IPS-20b (cell line): ENCODE data around the gene BNIP1.
"Not testable (repeated sequence)": the region's sequence is repeated elsewhere in the genome, so short reads cannot be mapped to it uniquely, and the experiment has no call there.

Source experiments
- H3K27ac ChIP-seq: one replicate; pipeline ENCODE4 v1.5.1; 2013; ENCODE audit warnings: low read length
- H3K27me3 ChIP-seq: 2 replicates; pipeline ENCODE4 v1.6.1; 2013; ENCODE audit warnings: mild to moderate bottlenecking, low read length, inconsistent platforms; ENCODE audit not compliant: insufficient read depth
- H3K36me3 ChIP-seq: 2 replicates; pipeline ENCODE4 v1.6.1; 2013; ENCODE audit warnings: low read depth, mild to moderate bottlenecking, inconsistent platforms, low read length, moderate library complexity; ENCODE audit not compliant: insufficient read depth
- H3K4me1 ChIP-seq: 2 replicates; pipeline ENCODE4 v1.6.1; 2013; ENCODE audit warnings: mild to moderate bottlenecking, control low read depth, inconsistent platforms, low read length, moderate library complexity; ENCODE audit not compliant: insufficient read depth
- H3K4me3 ChIP-seq: 2 replicates; pipeline ENCODE4 v1.5.1; 2013; ENCODE audit warnings: mild to moderate bottlenecking, low read length, inconsistent platforms
- H3K9ac ChIP-seq: 2 replicates; pipeline ENCODE4 v1.6.1; 2013; ENCODE audit warnings: low read depth, mild to moderate bottlenecking, inconsistent platforms, low read length, moderate library complexity
- H3K9me3 ChIP-seq: 2 replicates; pipeline ENCODE4 v1.6.1; 2013; ENCODE audit warnings: mild to moderate bottlenecking, low read depth, low read length, inconsistent platforms; ENCODE audit not compliant: insufficient read depth

The BNIP1 gene

DNA sequence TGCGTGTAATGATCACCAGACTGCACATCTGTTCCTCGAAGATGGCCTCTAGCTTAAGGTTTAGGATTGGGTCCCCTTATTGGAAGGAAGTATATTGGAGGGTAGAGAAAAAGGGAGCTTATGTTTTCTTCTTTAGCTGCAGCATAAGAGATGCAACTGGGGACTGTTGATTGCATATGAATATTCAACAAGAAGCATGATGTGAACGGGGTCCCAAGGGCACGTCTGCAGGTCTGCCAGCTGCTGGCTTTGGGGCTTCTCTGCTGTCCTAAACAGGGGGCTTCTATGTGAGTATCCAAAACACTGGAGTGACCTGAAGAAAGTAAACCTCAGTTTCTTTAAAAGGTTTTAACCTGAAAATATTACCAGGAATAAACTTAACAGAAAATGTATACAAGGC, 3.6 kb upstream of the BNIP1 start:
- Histone ChIP-seq H3K27ac (no peak overlapping the region), H3K27me3 (no peaks in the 10 kb centered on the region), H3K4me3 (no peak overlapping the region), H3K4me1 (peaks cover 22% of the 10 kb centered on the region; the same call in 1 of the 2 replicates), H3K36me3 (no peaks in the 10 kb centered on the region), H3K9ac (no peak overlapping the region), H3K9me3 (no peaks in the 10 kb centered on the region)

DNA sequence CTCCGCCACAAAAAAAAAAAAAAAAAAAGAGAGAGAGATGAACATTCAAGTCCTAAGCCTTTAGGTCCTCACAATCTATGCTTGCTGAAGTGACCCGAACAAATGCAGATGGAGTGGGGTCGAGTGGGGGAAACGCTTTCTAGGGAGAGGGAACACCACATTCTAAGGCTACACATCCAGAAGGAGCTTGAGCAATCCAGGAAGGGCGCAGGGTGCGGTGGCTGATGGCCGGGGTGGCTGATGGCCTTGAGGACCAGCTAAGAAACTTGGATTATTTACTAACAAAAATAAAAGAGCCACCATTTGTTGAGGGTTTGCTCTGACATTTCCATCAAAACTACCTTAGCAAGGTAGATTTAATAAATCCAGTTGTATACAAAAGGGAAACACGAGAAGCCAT, 764 bp upstream of the BNIP1 start:
- Histone ChIP-seq H3K9me3 (no peaks in the 10 kb centered on the region), H3K36me3 (peaks cover 9% of the 10 kb centered on the region), H3K4me3 (no peak overlapping the region), H3K27ac (no peak overlapping the region), H3K4me1 (peaks cover 16% of the 10 kb centered on the region; the same call in 1 of the 2 replicates), H3K9ac (no peak overlapping the region), H3K27me3 (no peaks in the 10 kb centered on the region)

DNA sequence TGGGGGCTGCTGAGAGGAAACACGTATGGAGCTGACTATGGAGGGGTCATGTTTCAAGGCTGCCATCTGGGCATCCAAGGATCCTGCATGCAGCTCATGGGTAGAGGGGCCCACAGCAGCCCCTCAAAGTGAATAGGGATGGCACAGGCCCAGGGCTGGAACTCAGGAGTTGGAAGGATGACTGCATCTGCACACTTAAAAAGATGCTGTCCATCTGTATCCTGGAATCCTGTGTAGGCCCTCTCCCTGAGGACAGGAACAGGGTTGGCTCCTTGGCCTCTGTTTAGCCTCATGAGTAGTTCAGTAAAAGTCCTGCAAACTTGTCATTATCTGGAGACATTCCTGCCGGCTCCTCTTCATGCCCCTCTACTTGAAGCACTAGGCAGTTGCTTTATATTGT, 4.0 kb downstream of the BNIP1 start:
- Histone ChIP-seq H3K4me1 (no peaks in the 10 kb centered on the region), H3K36me3 (peaks cover 21% of the 10 kb centered on the region), H3K9ac (no peak overlapping the region), H3K27me3 (no peaks in the 10 kb centered on the region), H3K4me3 (no peak overlapping the region), H3K27ac (no peak overlapping the region), H3K9me3 (no peaks in the 10 kb centered on the region)

DNA sequence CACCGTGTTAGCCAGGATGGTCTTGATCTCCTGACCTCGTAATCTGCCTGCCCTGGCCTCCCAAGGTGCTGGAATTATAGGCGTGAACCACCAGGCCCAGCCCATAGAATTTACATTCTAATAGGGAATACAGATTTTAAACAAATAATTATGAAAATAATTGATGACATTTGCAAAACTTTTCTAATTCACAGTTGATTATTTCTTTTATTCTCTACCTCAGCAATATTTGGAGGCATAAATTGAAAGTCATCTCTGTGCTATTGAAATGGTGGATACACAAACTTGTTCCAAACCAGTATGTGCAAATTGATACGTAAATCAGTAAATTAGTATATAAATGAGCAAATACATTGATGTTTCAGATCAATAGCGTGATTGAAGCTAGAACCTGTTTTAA, 8.2 kb downstream of the BNIP1 start:
- H3K4me1 ChIP-seq: no peaks in the 10 kb centered on the region
- peaks cover 38% of the 10 kb centered on the region for H3K36me3 ChIP-seq
- H3K27ac ChIP-seq: no peak overlapping the region
- H3K4me3 ChIP-seq: no peak overlapping the region
- no peak overlapping the region for H3K9ac ChIP-seq
- H3K27me3 ChIP-seq: no peaks in the 10 kb centered on the region
- no peaks in the 10 kb centered on the region for H3K9me3 ChIP-seq

DNA sequence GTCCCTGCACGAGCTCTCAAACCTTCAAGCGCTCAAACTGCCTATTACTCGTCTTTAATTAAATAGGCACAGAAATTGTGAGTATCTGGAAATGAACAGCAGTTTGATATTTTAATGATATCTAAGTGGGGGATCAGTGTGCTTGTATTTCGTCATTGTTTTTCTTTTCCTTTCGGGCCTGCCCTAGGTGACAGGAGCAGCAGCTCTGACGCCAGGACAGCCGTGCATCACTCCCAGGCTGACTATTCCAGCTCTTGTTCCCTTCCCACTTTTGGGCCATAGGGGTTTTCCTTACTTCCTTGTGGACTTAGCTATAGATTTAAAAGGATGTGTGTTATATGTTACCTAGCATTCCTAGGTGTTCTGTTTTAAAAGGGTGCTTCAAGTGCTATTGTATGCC, 9.5 kb downstream of the BNIP1 start:
- no peak overlapping the region for H3K4me3 ChIP-seq
- H3K36me3 ChIP-seq: peaks cover 33% of the 10 kb centered on the region; the same call in 1 of the 2 replicates
- H3K9ac ChIP-seq: no peak overlapping the region
- no peaks in the 10 kb centered on the region for H3K27me3 ChIP-seq
- H3K27ac ChIP-seq: no peak overlapping the region
- no peaks in the 10 kb centered on the region for H3K4me1 ChIP-seq
- no peaks in the 10 kb centered on the region for H3K9me3 ChIP-seq

DNA sequence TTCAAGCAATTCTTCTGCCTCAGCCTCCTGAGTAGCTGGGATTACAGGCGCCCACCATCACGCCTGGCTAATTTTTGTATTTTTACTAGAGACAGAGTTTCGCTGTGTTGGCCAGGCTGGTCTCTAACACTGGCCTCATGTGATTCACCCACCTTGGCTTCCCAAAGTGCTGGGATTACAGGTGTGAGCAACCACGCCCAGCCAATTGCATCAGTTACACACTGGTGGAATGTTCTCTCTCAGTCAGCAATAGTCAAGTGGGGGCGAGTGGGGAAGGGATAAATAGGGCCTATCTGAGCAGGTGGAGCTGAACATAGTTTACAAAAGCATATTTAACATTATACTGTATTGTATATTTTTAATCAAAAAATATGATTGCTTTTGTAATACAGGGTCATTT, 10.3 kb downstream of the BNIP1 start:
- H3K9me3 ChIP-seq, H3K4me3 ChIP-seq, H3K27me3 ChIP-seq, H3K4me1 ChIP-seq, H3K9ac ChIP-seq, H3K27ac ChIP-seq: not testable (repeated sequence)
- peaks cover 33% of the 10 kb centered on the region for H3K36me3 ChIP-seq

DNA sequence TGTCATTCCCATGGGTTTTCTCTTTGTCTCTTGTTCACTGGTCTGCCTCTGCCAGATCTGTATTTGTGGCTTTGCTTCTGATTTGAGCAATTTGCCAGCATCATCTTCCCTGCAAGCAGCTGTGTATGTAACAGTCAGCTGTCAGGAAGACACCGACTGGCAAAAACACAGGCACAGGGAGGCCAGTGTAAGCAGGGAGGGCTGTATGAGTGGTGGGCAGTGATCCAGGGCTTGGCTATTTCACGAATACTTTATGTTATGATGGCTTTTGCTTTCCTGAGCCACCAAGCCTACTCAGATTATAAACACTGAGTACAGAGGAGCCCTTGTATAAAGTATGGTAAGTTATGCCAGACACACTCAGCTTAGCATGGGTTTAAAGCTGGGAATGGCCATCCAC, 11.6 kb downstream of the BNIP1 start:
- Histone ChIP-seq H3K4me3 (no peak overlapping the region), H3K4me1 (no peaks in the 10 kb centered on the region), H3K36me3 (peaks cover 45% of the 10 kb centered on the region), H3K9me3 (no peaks in the 10 kb centered on the region), H3K27ac (no peak overlapping the region), H3K9ac (no peak overlapping the region), H3K27me3 (no peaks in the 10 kb centered on the region)

DNA sequence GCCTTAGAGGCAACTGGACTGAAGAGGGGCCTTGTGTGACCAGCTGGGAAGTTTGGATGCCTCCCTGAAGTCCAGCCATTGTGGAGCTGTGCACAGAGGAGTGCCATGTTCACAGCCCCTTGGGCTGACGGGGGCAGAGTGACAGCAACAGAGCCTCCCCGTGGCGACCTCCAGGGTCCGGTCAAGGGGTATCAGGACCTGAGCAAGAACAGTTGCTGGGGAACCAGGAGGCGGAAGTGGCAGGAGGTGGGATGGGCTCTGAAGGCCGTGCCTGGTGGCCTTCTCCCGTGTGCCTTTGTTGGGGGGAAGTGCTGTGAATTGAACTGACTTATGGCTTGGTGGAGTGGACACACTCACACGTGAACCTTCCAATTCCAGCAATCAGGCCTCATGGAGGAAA, 14.0 kb downstream of the BNIP1 start:
- Histone ChIP-seq H3K4me1 (no peaks in the 10 kb centered on the region), H3K9ac (no peak overlapping the region), H3K36me3 (peaks cover 46% of the 10 kb centered on the region), H3K4me3 (no peak overlapping the region), H3K9me3 (no peaks in the 10 kb centered on the region), H3K27me3 (no peaks in the 10 kb centered on the region), H3K27ac (no peak overlapping the region)

DNA sequence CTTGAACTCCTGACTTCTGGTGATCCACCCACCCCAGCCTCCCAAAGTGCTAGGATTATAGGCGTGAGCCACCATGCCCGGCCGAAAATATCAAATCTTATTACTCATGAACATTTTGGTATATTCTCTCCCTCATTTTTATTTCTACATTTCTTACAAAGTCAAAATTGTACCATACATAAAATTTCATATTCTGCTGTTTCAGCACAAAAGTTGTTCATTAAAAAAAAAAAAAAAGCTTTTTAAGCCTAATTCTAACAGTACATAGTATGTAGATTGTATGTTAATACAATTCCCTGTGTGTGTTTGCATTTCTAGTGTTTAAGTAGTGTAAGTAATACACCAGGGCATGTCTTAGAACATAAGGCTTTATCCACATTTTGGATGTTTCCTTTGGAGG, 14.9 kb downstream of the BNIP1 start:
- Histone ChIP-seq H3K4me3 (no peak overlapping the region), H3K27ac (no peak overlapping the region), H3K9me3 (no peaks in the 10 kb centered on the region), H3K27me3 (no peaks in the 10 kb centered on the region), H3K36me3 (peaks cover 50% of the 10 kb centered on the region), H3K4me1 (no peaks in the 10 kb centered on the region), H3K9ac (no peak overlapping the region)

DNA sequence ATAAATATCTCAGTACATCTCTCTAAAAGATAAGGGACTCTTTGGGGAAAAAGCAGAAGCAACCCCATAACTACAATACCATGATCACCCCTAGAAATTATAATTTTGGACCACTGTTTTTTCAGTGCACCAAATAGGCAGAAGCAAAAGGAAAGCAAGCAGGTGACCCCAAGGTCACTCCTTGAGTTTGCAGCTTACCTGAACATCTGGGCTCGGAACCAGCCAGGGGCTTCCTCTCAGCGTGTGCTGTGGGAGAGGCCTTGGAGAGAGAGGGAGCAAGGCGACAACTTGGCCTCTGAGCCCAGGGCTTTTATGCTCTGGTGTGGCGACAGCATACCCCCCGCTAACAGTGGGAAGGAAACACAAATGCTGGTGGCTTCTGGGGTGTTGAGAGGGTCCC, 16.8 kb downstream of the BNIP1 start:
- no peak overlapping the region for H3K27ac ChIP-seq
- H3K36me3 ChIP-seq: peaks cover 36% of the 10 kb centered on the region
- H3K4me3 ChIP-seq: no peak overlapping the region
- H3K27me3 ChIP-seq: no peaks in the 10 kb centered on the region
- H3K9me3 ChIP-seq: no peaks in the 10 kb centered on the region
- no peaks in the 10 kb centered on the region for H3K4me1 ChIP-seq
- H3K9ac ChIP-seq: no peak overlapping the region

DNA sequence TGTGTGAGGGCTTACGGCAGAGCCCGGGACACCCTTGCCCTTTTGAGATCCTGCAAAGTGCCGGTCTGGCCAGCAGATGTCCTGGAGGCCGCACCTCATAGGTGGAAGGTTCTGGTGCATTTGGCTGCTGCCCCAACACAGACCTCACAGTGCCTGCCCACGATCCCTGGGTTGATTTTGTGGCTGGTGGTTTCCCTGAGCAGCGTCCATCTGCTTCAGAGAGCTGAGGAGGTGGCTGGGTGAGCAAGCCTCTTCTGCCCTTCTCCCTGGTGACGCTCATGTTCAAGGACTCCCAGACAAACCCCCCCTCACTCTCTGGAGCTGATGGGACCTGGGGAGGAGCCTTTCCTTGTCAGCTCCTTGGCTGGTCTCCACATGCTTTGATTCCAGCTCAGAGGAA, 18.9 kb downstream of the BNIP1 start:
- peaks cover 31% of the 10 kb centered on the region for H3K36me3 ChIP-seq

DNA sequence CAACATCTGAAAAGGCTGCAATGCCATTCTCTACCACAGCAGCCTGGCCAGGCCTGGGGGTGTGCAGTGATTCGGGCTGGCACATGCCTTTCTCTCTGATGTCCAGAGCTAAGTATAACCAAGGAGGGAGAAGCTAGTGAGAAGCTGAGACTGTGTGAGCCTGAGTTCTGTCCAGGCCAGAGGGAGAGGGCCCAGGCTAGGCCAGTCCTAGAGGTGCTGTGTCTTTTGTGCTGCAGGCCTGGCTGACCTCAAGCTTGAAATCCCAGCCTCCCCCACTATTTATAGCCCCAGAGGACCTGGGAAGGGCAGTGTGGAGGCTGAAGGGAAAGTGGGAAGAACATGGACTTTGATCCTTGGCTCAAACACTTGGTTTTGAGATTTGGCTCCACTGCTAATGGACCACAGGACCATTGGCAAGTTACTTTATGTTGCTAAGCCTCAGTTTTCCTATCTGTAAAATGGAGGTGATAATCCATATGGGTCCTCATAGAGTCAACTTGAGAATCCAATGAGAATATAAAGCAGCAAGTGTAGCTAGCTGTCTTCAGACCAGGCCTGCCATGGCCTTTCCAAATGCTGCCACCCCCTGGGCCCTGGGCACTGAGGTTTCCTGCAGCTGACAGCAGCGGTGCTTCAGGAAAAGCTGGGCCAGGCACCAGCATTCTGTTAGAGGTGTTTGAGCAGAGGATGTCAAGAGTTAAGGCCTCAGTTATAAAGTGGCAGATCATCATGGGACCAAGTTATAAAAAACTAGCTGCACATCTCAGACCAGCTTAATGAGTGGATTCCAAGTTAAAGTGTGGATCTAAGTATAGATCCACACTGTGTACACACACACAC, 21.1 kb downstream of the BNIP1 start:
- H3K9me3 ChIP-seq: no peaks in the 10 kb centered on the region
- no peak overlapping the region for H3K4me3 ChIP-seq
- H3K27ac ChIP-seq: no peak overlapping the region
- H3K27me3 ChIP-seq: no peaks in the 10 kb centered on the region
- peaks cover 20% of the 10 kb centered on the region for H3K36me3 ChIP-seq
- H3K9ac ChIP-seq: no peak overlapping the region
- H3K4me1 ChIP-seq: no peaks in the 10 kb centered on the region

More for the DNA sequence above, 18.9 kb downstream of the BNIP1 start:
- Histone ChIP-seq H3K9ac (no peak overlapping the region), H3K4me1 (no peaks in the 10 kb centered on the region), H3K9me3 (no peaks in the 10 kb centered on the region), H3K27ac (no peak overlapping the region), H3K4me3 (no peak overlapping the region), H3K27me3 (no peaks in the 10 kb centered on the region)
